SK-N-SH (cell line): ENCODE data around the gene PIGV. TPM values are rescaled to one million over a fixed set of nuclear protein-coding genes. Genes with fewer than 3 reads are reported as not detected.

ENCODE experiments used
- CTCF ChIA-PET: fragments of 300-600, 350-600 bp; formaldehyde crosslinking; extraction: SDS; loops from one replicate; lab custom pipeline; 2021; lab: Yijun Ruan, JAX
- POLR2A ChIA-PET: fragments of 350-600 bp; sonication (Branson Sonifier 250); formaldehyde crosslinking; extraction: SDS; loops from one replicate; lab custom pipeline; 2020; ENCODE audit warnings: antibody characterized with exemption, inconsistent platforms; lab: Yijun Ruan, JAX
- DNase-seq: peaks from one replicate; pipeline ENCODE4 v3.0.0; 2012
- H2AFZ ChIP-seq: fragments of 200-600 bp; sonication (generic); 2 replicates; pipeline ENCODE4 v1.8.1; 2016; ENCODE audit warnings: antibody characterized with exemption, mild to moderate bottlenecking, low read depth
- H3F3A ChIP-seq: fragments of 200-600 bp; sonication (generic); replicated peaks from 2 replicates; pipeline ENCODE3; 2016; ENCODE audit warnings: antibody characterized with exemption, mild to moderate bottlenecking; ENCODE audit not compliant: insufficient read depth
- H3K27ac ChIP-seq, 2 experiments: fragments of 200-500 bp in 1 of 2; fragments of 200-600 bp in 1 of 2; sonication (Bioruptor generic) in 1 of 2; sonication (generic), shearing (Covaris generic) in 1 of 2; 2 replicates each; pipeline versions ENCODE4 v1.5.1 to v1.6.1; 2014 to 2016; ENCODE audit warnings: low read depth in 2 of 2, inconsistent platforms in 1 of 2, low read length in 1 of 2, mild to moderate bottlenecking in 1 of 2, mixed read lengths in 1 of 2
- H3K27me3 ChIP-seq: fragments of 200-600 bp; sonication (generic), shearing (Covaris generic); 2 replicates; pipeline ENCODE4 v1.6.1; 2016; ENCODE audit warnings: mixed run types; ENCODE audit not compliant: insufficient read depth
- H3K36me3 ChIP-seq, 2 experiments: fragments of 200-500 bp in 1 of 2; fragments of 200-600 bp in 1 of 2; sonication (Bioruptor generic) in 1 of 2; sonication (generic) in 1 of 2; replicated peaks in 1 of 2; 2 replicates each; pipeline versions ENCODE3 to v1.5.1; 2014 to 2016; ENCODE audit warnings: low read length in 1 of 2, mild to moderate bottlenecking in 1 of 2; ENCODE audit not compliant: insufficient read depth in 2 of 2, control insufficient read depth in 1 of 2
- H3K4me1 ChIP-seq, 2 experiments: fragments of 200-500 bp in 1 of 2; fragments of 200-600 bp in 1 of 2; sonication (Bioruptor generic) in 1 of 2; sonication (generic), shearing (Covaris generic) in 1 of 2; 2 replicates each; pipeline versions ENCODE4 v1.5.1 to v1.6.1; 2014 to 2016; ENCODE audit warnings: low read depth in 1 of 2, low read length in 1 of 2, mixed run types in 1 of 2; ENCODE audit not compliant: insufficient read depth in 2 of 2, control insufficient read depth in 1 of 2
- H3K4me2 ChIP-seq: fragments of 200-600 bp; sonication (generic), shearing (Covaris generic); 2 replicates; pipeline ENCODE4 v1.6.1; 2017; ENCODE audit warnings: mixed run types
- H3K4me3 ChIP-seq, 2 experiments: fragments of 200-500 bp in 1 of 2; fragments of 200-600 bp in 1 of 2; sonication (Bioruptor generic) in 1 of 2; sonication (generic), shearing (Covaris generic) in 1 of 2; 2 replicates each; pipeline versions ENCODE4 v1.5.1 to v1.8.1; 2014 to 2016; ENCODE audit warnings: low read depth in 2 of 2, inconsistent platforms in 1 of 2, low read length in 1 of 2, mild to moderate bottlenecking in 1 of 2, mixed read lengths in 1 of 2, moderate library complexity in 1 of 2
- H3K79me2 ChIP-seq: fragments of 200-600 bp; sonication (generic); 2 replicates; pipeline ENCODE4 v1.8.1; 2017; ENCODE audit warnings: mild to moderate bottlenecking; ENCODE audit not compliant: insufficient read depth
- H3K9ac ChIP-seq: fragments of 200-600 bp; sonication (generic); 2 replicates; pipeline ENCODE4 v1.6.1; 2017; ENCODE audit warnings: mixed run types
- H3K9me2 ChIP-seq: fragments of 200-600 bp; sonication (generic); 2 replicates; pipeline ENCODE4 v1.6.1; 2017; ENCODE audit warnings: mixed run types
- H3K9me3 ChIP-seq: fragments of 200-600 bp; sonication (generic); 2 replicates; pipeline ENCODE4 v1.6.1; 2017; ENCODE audit warnings: mixed run types, mild to moderate bottlenecking, moderate library complexity
- H4K20me1 ChIP-seq: fragments of 200-600 bp; sonication (generic); 2 replicates; pipeline ENCODE4 v1.6.1; 2017; ENCODE audit warnings: mild to moderate bottlenecking, mixed run types; ENCODE audit not compliant: insufficient read depth
- CHD2 ChIP-seq: fragments of 150-350 bp; IDR thresholded peaks from 2 replicates; pipeline ENCODE4 v1.6.1; 2018; ENCODE audit warnings: low read length; ENCODE audit not compliant: partially characterized antibody
- ELF1 ChIP-seq: IDR thresholded peaks from 2 replicates; pipeline ENCODE4 v1.4.0; 2012
- EP300 ChIP-seq, 2 experiments: IDR thresholded peaks; 2 replicates each; pipeline versions ENCODE4 v1.4.0 to v1.6.1; 2012; ENCODE audit warnings: borderline replicate concordance in 1 of 2, low read depth in 1 of 2, low read length in 1 of 2
- EZH2phosphoT487 ChIP-seq: fragments of 200-600 bp; sonication (generic); IDR thresholded peaks from 2 replicates; pipeline ENCODE4 v1.6.1; 2017; ENCODE audit warnings: low read depth, mixed run types, mild to moderate bottlenecking, antibody characterized with exemption, moderate library complexity, borderline replicate concordance
- FOSL2 ChIP-seq: IDR thresholded peaks from 2 replicates; pipeline ENCODE4 v1.4.0; 2012; ENCODE audit warnings: low read depth, mild to moderate bottlenecking, moderate library complexity, borderline replicate concordance
- FOXJ3 ChIP-seq: sonication (generic); formaldehyde crosslinking; IDR thresholded peaks from 2 replicates; pipeline ENCODE4 v1.5.1; 2020; ENCODE audit warnings: mild to moderate bottlenecking, missing genetic modification reagents
- FOXM1 ChIP-seq: IDR thresholded peaks from 2 replicates; pipeline ENCODE4 v1.4.0; 2012; ENCODE audit warnings: low read depth, mild to moderate bottlenecking
- GABPA ChIP-seq: IDR thresholded peaks from 2 replicates; pipeline ENCODE4 v1.4.0; 2012; ENCODE audit warnings: low read depth, mild to moderate bottlenecking
- MEF2A ChIP-seq: IDR thresholded peaks from 2 replicates; pipeline ENCODE4 v1.4.0; 2012; ENCODE audit warnings: low read depth, borderline replicate concordance
- RAD21 ChIP-seq: IDR thresholded peaks from 2 replicates; pipeline ENCODE4 v1.6.1; 2012; ENCODE audit warnings: mild to moderate bottlenecking, low read length
- RCOR1 ChIP-seq: fragments of 150-350 bp; IDR thresholded peaks from 2 replicates; pipeline ENCODE4 v1.6.1; 2017; ENCODE audit warnings: antibody characterized with exemption, low read length
- RXRA ChIP-seq: IDR thresholded peaks from 2 replicates; pipeline ENCODE4 v1.4.0; 2012; ENCODE audit warnings: low read depth, mild to moderate bottlenecking, borderline replicate concordance
- SMC3 ChIP-seq: IDR thresholded peaks from 2 replicates; pipeline ENCODE4 v1.6.1; 2012; ENCODE audit warnings: low read depth, low read length, improper control_type of control experiment
- TEAD4 ChIP-seq: IDR thresholded peaks from 2 replicates; pipeline ENCODE4 v1.4.0; 2012; ENCODE audit warnings: mild to moderate bottlenecking, borderline replicate concordance; ENCODE audit not compliant: insufficient read depth
- WGBS: methylation state at CpG from one replicate; pipeline ENCODE4 v1.1.6; 2017; ENCODE audit warnings: low lambda C conversion rate; 5-methylcytosine and 5-hydroxymethylcytosine counted together
- polyA plus RNA-seq, 3 experiments: library from polyadenylated mRNA; depleted of rRNA; stranded (reverse); fragments of >200 nt; gene quantifications; 2 replicates each; pipeline ENCODE4 v1.2.3, GENCODE V29; 2012
- TF ChIP-seq, protein P1 (sequence below): IDR thresholded peaks from 2 replicates; pipeline ENCODE4 v1.6.1; 2012; ENCODE audit warnings: mild to moderate bottlenecking, low read depth, low read length, moderate library complexity
- TF ChIP-seq, protein P2 (sequence below): IDR thresholded peaks from 2 replicates; pipeline ENCODE4; 2012
- TF ChIP-seq, protein P3 (sequence below): fragments of 200-600 bp; sonication (generic); IDR thresholded peaks from 2 replicates; pipeline ENCODE4 v1.6.1; 2017; ENCODE audit warnings: antibody characterized with exemption, mild to moderate bottlenecking, moderate library complexity
- TF ChIP-seq, protein P4 (sequence below): fragments of 150-350 bp; IDR thresholded peaks from 2 replicates; pipeline ENCODE4 v1.6.1; 2017; ENCODE audit warnings: antibody characterized with exemption, low read length, low read depth, borderline replicate concordance
- TF ChIP-seq, protein P5 (sequence below): fragments of 150-350 bp; IDR thresholded peaks from 2 replicates; pipeline ENCODE4 v1.6.1; 2016; ENCODE audit warnings: mild to moderate bottlenecking, low read depth, low read length
- TF ChIP-seq, protein P6 (sequence below): IDR thresholded peaks from 2 replicates; pipeline ENCODE4 v1.4.0; 2012; ENCODE audit warnings: low read depth, borderline replicate concordance

PIGV gene
- polyA plus RNA-seq, 1 of the 3 experiments (the other 2 are of a cell fraction) = 16.5 TPM

DNA sequence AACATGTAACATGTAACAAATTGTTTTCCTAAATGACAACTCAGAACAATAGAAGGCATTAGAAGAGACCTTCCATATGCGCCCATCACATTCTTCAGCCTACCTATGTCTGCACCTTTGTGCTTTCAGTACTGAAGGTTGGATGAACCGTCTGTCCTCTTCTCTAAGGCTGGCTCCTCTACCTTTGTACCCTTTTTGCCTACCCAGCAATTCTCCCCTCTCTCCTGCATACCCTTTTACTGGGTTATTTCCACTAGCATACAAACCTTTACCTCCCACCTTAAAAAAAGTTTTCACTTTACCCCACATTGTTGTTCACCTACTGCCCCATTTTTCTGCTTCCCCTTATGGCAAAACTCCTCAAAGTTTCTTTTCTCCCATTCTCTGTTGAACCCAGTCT, 5.2 kb downstream of the PIGV start:
- TF ChIP-seq EP300 (IDR thresholded peaks at IDR 0.05; ENCODE audit: borderline replicate concordance in 1 of 2, low read depth in 1 of 2, low read length in 1 of 2) = no peak
- TF ChIP-seq FOSL2 = no peak
- TF ChIP-seq GABPA = no peak
- TF ChIP-seq SMC3 = no peak
- TF ChIP-seq RXRA = no peak
- TF ChIP-seq, protein P1, sequence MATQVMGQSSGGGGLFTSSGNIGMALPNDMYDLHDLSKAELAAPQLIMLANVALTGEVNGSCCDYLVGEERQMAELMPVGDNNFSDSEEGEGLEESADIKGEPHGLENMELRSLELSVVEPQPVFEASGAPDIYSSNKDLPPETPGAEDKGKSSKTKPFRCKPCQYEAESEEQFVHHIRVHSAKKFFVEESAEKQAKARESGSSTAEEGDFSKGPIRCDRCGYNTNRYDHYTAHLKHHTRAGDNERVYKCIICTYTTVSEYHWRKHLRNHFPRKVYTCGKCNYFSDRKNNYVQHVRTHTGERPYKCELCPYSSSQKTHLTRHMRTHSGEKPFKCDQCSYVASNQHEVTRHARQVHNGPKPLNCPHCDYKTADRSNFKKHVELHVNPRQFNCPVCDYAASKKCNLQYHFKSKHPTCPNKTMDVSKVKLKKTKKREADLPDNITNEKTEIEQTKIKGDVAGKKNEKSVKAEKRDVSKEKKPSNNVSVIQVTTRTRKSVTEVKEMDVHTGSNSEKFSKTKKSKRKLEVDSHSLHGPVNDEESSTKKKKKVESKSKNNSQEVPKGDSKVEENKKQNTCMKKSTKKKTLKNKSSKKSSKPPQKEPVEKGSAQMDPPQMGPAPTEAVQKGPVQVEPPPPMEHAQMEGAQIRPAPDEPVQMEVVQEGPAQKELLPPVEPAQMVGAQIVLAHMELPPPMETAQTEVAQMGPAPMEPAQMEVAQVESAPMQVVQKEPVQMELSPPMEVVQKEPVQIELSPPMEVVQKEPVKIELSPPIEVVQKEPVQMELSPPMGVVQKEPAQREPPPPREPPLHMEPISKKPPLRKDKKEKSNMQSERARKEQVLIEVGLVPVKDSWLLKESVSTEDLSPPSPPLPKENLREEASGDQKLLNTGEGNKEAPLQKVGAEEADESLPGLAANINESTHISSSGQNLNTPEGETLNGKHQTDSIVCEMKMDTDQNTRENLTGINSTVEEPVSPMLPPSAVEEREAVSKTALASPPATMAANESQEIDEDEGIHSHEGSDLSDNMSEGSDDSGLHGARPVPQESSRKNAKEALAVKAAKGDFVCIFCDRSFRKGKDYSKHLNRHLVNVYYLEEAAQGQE = no peak
- no peak for TF ChIP-seq MEF2A
- TF ChIP-seq ELF1 = no peak
- TF ChIP-seq RAD21 = no peak
- TF ChIP-seq RCOR1 = no peak
- TF ChIP-seq, protein P2, sequence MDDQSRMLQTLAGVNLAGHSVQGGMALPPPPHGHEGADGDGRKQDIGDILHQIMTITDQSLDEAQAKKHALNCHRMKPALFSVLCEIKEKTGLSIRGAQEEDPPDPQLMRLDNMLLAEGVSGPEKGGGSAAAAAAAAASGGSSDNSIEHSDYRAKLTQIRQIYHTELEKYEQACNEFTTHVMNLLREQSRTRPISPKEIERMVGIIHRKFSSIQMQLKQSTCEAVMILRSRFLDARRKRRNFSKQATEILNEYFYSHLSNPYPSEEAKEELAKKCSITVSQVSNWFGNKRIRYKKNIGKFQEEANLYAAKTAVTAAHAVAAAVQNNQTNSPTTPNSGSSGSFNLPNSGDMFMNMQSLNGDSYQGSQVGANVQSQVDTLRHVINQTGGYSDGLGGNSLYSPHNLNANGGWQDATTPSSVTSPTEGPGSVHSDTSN = no peak
- TF ChIP-seq CHD2 = no peak
- TF ChIP-seq, protein P3, sequence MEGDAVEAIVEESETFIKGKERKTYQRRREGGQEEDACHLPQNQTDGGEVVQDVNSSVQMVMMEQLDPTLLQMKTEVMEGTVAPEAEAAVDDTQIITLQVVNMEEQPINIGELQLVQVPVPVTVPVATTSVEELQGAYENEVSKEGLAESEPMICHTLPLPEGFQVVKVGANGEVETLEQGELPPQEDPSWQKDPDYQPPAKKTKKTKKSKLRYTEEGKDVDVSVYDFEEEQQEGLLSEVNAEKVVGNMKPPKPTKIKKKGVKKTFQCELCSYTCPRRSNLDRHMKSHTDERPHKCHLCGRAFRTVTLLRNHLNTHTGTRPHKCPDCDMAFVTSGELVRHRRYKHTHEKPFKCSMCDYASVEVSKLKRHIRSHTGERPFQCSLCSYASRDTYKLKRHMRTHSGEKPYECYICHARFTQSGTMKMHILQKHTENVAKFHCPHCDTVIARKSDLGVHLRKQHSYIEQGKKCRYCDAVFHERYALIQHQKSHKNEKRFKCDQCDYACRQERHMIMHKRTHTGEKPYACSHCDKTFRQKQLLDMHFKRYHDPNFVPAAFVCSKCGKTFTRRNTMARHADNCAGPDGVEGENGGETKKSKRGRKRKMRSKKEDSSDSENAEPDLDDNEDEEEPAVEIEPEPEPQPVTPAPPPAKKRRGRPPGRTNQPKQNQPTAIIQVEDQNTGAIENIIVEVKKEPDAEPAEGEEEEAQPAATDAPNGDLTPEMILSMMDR = no peak
- TF ChIP-seq EZH2phosphoT487 = no peak
- TF ChIP-seq, protein P4, sequence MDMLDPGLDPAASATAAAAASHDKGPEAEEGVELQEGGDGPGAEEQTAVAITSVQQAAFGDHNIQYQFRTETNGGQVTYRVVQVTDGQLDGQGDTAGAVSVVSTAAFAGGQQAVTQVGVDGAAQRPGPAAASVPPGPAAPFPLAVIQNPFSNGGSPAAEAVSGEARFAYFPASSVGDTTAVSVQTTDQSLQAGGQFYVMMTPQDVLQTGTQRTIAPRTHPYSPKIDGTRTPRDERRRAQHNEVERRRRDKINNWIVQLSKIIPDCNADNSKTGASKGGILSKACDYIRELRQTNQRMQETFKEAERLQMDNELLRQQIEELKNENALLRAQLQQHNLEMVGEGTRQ = no peak
- TF ChIP-seq FOXM1 = no peak
- TF ChIP-seq, protein P5, sequence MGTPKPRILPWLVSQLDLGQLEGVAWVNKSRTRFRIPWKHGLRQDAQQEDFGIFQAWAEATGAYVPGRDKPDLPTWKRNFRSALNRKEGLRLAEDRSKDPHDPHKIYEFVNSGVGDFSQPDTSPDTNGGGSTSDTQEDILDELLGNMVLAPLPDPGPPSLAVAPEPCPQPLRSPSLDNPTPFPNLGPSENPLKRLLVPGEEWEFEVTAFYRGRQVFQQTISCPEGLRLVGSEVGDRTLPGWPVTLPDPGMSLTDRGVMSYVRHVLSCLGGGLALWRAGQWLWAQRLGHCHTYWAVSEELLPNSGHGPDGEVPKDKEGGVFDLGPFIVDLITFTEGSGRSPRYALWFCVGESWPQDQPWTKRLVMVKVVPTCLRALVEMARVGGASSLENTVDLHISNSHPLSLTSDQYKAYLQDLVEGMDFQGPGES = no peak
- TF ChIP-seq TEAD4 = no peak
- no peak for TF ChIP-seq FOXJ3 (CRISPR knock-in tag)
- TF ChIP-seq, protein P6, sequence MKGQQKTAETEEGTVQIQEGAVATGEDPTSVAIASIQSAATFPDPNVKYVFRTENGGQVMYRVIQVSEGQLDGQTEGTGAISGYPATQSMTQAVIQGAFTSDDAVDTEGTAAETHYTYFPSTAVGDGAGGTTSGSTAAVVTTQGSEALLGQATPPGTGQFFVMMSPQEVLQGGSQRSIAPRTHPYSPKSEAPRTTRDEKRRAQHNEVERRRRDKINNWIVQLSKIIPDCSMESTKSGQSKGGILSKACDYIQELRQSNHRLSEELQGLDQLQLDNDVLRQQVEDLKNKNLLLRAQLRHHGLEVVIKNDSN = no peak
- ChIA-PET POLR2A (no interaction called here), CTCF (interaction anchor here (6.2 kb wide), 1 partner anchor 190 kb away, joined by 311 read pairs; no protein-coding TSS in a partner anchor)
- Histone ChIP-seq H3K36me3 (peaks cover 9 to 20% of the 10 kb centered on the region in 2 experiments), H3K4me2 (no peak overlapping the region), H3K27ac (no peak overlapping the region), H3K27me3 (no peaks in the 10 kb centered on the region), H3K9me3 (no peaks in the 10 kb centered on the region), H3K9ac (no peak overlapping the region), H3K4me1 (peaks cover 0 to 6% of the 10 kb centered on the region in 2 experiments; a peak in 2 of 4 replicates), H3F3A (peaks cover 6% of the 10 kb centered on the region), H3K79me2 (peaks cover 7% of the 10 kb centered on the region; the same call in 1 of the 2 replicates), H2AFZ (no peak overlapping the region), H4K20me1 (no peaks in the 10 kb centered on the region), H3K9me2 (no peaks in the 10 kb centered on the region), H3K4me3 (no peak overlapping the region)
- WGBS = 100% methylated on average over 2 of the region's 2 CpGs
- DNase-seq = no peak
